CD14-positive monocyte (primary cell): ENCODE measurements around the gene ZNF474. TPM values are rescaled to one million over a fixed set of nuclear protein-coding genes. Genes with fewer than 3 reads are reported as not detected.

ENCODE experiments used
- DNase-seq, 3 donors: peaks; one replicate each; pipeline ENCODE4 v3.0.0-alpha.2; 2011 to 2022
- H2AFZ ChIP-seq: 2 replicates; pipeline ENCODE4 v1.6.0; 2012; ENCODE audit warnings: mild to moderate bottlenecking, low read depth, low read length, inconsistent platforms; ENCODE audit not compliant: insufficient read depth, poor library complexity, severe bottlenecking
- H3K27ac ChIP-seq, 2 donors: 1 replicate in 1 of 2; 2 replicates in 1 of 2; pipeline ENCODE4 v1.5.1; 2012 to 2013; ENCODE audit warnings: low read length in 2 of 2, control low read depth in 1 of 2, inconsistent platforms in 1 of 2, low read depth in 1 of 2, mild to moderate bottlenecking in 1 of 2
- H3K27me3 ChIP-seq, 2 donors: one replicate each; pipeline versions ENCODE4 v1.6.0 to v1.6.1; 2011 to 2013; ENCODE audit warnings: low read length in 2 of 2; ENCODE audit not compliant: control insufficient read depth in 2 of 2, insufficient read depth in 2 of 2
- H3K36me3 ChIP-seq, 2 donors: replicated peaks in 1 of 2; 1 replicate in 1 of 2; 2 replicates in 1 of 2; pipeline versions ENCODE4 v1.5.1 to v1.6.1; 2012 to 2013; ENCODE audit warnings: low read length in 2 of 2, control low read depth in 1 of 2, inconsistent platforms in 1 of 2, mild to moderate bottlenecking in 1 of 2; ENCODE audit not compliant: insufficient read depth in 2 of 2, control insufficient read depth in 1 of 2
- H3K4me1 ChIP-seq, 2 donors: 1 replicate in 1 of 2; 2 replicates in 1 of 2; pipeline versions ENCODE4 v1.5.1 to v1.6.1; 2012 to 2013; ENCODE audit warnings: low read length in 2 of 2, control low read depth in 1 of 2, inconsistent platforms in 1 of 2, mild to moderate bottlenecking in 1 of 2, moderate library complexity in 1 of 2; ENCODE audit not compliant: insufficient read depth in 2 of 2, control insufficient read depth in 1 of 2
- H3K4me2 ChIP-seq: replicated peaks from 2 replicates; pipeline ENCODE3; 2012; ENCODE audit warnings: low read length, moderate library complexity, mild to moderate bottlenecking; ENCODE audit not compliant: poor library complexity, severe bottlenecking; ENCODE audit errors: extremely low read depth
- H3K4me3 ChIP-seq, 3 experiments: fragments of 200-600 bp in 1 of 3; sonication (generic) in 1 of 3; replicated peaks in 1 of 3; 1 replicate in 2 of 3; 2 replicates in 1 of 3; pipeline ENCODE4 v1.5.1; 2011 to 2013; ENCODE audit warnings: low read length in 3 of 3, mild to moderate bottlenecking in 3 of 3, control low read depth in 2 of 3, low read depth in 2 of 3, inconsistent platforms in 1 of 3, moderate library complexity in 1 of 3
- H3K79me2 ChIP-seq: 2 replicates; pipeline ENCODE4 v1.6.0; 2012; ENCODE audit warnings: mild to moderate bottlenecking, control low read depth, inconsistent platforms, low read length, moderate library complexity; ENCODE audit not compliant: insufficient read depth
- H3K9ac ChIP-seq: 2 replicates; pipeline ENCODE4 v1.6.0; 2017; ENCODE audit warnings: low read length, mild to moderate bottlenecking; ENCODE audit not compliant: insufficient read depth, poor library complexity, severe bottlenecking
- H3K9me3 ChIP-seq, 2 donors: replicated peaks in 1 of 2; 1 replicate in 1 of 2; 2 replicates in 1 of 2; pipeline versions ENCODE4 v1.5.1 to v1.6.1; 2012 to 2013; ENCODE audit warnings: low read length in 2 of 2, control low read depth in 1 of 2; ENCODE audit not compliant: control insufficient read depth in 1 of 2, insufficient read depth in 1 of 2
- H4K20me1 ChIP-seq: 2 replicates; pipeline ENCODE4 v1.6.0; 2012; ENCODE audit warnings: mild to moderate bottlenecking, low read length, control low read depth, moderate library complexity; ENCODE audit not compliant: insufficient read depth
- H3K27ac Mint-ChIP-seq, 7 donors: one replicate each; pipeline ENCODE4 v1.8.0; 2020; ENCODE audit warnings: mild to moderate bottlenecking in 7 of 7, mixed read lengths in 7 of 7, moderate library complexity in 6 of 7, inconsistent platforms in 2 of 7
- H3K27me3 Mint-ChIP-seq, 3 donors: one replicate each; pipeline ENCODE4 v1.8.0; 2021 to 2022; ENCODE audit warnings: low read depth in 3 of 3, mild to moderate bottlenecking in 3 of 3, mixed read lengths in 3 of 3, moderate library complexity in 3 of 3, inconsistent platforms in 1 of 3
- H3K36me3 Mint-ChIP-seq, 2 donors: one replicate each; pipeline ENCODE4 v1.8.0; 2020; ENCODE audit warnings: mixed read lengths in 2 of 2, inconsistent platforms in 1 of 2, mild to moderate bottlenecking in 1 of 2
- H3K4me1 Mint-ChIP-seq: one replicate; pipeline ENCODE4 v1.8.0; 2020; ENCODE audit warnings: mild to moderate bottlenecking, mixed read lengths
- H3K4me3 Mint-ChIP-seq, 2 donors: one replicate each; pipeline ENCODE4 v1.8.0; 2020; ENCODE audit warnings: mild to moderate bottlenecking in 2 of 2, mixed read lengths in 2 of 2, moderate library complexity in 1 of 2
- H3K9me3 Mint-ChIP-seq, 7 donors: one replicate each; pipeline ENCODE4 v1.8.0; 2020 to 2022; ENCODE audit warnings: mixed read lengths in 7 of 7, mild to moderate bottlenecking in 6 of 7, moderate library complexity in 6 of 7, inconsistent platforms in 2 of 7
- CTCF ChIP-seq: fragments of 200-600 bp; IDR thresholded peaks from one replicate; pipeline ENCODE4 v1.8.0; 2022; ENCODE audit warnings: antibody characterized with exemption, mild to moderate bottlenecking
- WGBS: methylation state at CpG from one replicate; pipeline ENCODE4 v1.1.5; 2013; ENCODE audit warnings: missing lambda C conversion rate; ENCODE audit not compliant: insufficient coverage; 5-methylcytosine and 5-hydroxymethylcytosine counted together
- intact Hi-C, 2 donors: fragments of 100-400 bp; cut with micrococcal nuclease; formaldehyde crosslinking; loops; one replicate each; pipeline versions ENCODE4 v1.15.0 to v1.15.1; 2023
- polyA plus RNA-seq, 3 donors: library from polyadenylated mRNA; depleted of rRNA in 1 of 3; unstranded in 2 of 3; stranded (reverse) in 1 of 3; fragments of 300-500 nt in 2 of 3; fragments of >200 nt in 1 of 3; fragmentation: Illumina TruSeq in 2 of 3; gene quantifications; 1 replicate in 2 of 3; 2 replicates in 1 of 3; pipeline ENCODE4 v1.2.3, GENCODE V29; 2012 to 2021

The ZNF474 gene
- polyA plus RNA-seq, 3 donors = 0.09 TPM; not detected in 2

- Histone ChIP-seq H3K4me3 (no peak overlapping the region), H2AFZ (no peak overlapping the region), H4K20me1 (no peaks in the 10 kb centered on the region), H3K9me3 (no peaks in the 10 kb centered on the region), H3K36me3 (no peaks in the 10 kb centered on the region), H3K27me3 (no peaks in the 10 kb centered on the region), H3K4me2 (no peak overlapping the region), H3K4me1 (no peaks in the 10 kb centered on the region), H3K9ac (no peak overlapping the region), H3K27ac (no peak overlapping the region), H3K79me2 (no peaks in the 10 kb centered on the region)
- Mint-ChIP-seq H3K27me3 (peaks cover 0 to 2% (median 2%) of the 10 kb centered on the region in 3 donors), H3K4me3 (no peak overlapping the region), H3K36me3 (no peaks in the 10 kb centered on the region), H3K9me3 (no peaks in the 10 kb centered on the region), H3K4me1 (no peaks in the 10 kb centered on the region), H3K27ac (no peak overlapping the region)
- WGBS = 100% methylated on average over 1 of the region's 6 CpGs
- TF ChIP-seq CTCF = no peak
- intact Hi-C loops = no loop called here
- no peak for DNase-seq
Measured at GRCh38 chr5:122099060-122099790, 30.1 kb upstream of the ZNF474 start.

- Mint-ChIP-seq H3K9me3 (no peaks in the 10 kb centered on the region), H3K27ac (no peak overlapping the region), H3K36me3 (no peaks in the 10 kb centered on the region), H3K4me3 (no peak overlapping the region), H3K27me3 (no peaks in the 10 kb centered on the region), H3K4me1 (no peaks in the 10 kb centered on the region)
- Histone ChIP-seq H3K9me3 (no peaks in the 10 kb centered on the region), H3K27ac (no peak overlapping the region), H3K9ac (no peak overlapping the region), H3K4me3 (no peak overlapping the region), H3K79me2 (no peaks in the 10 kb centered on the region), H4K20me1 (no peaks in the 10 kb centered on the region), H2AFZ (no peak overlapping the region), H3K36me3 (no peaks in the 10 kb centered on the region), H3K27me3 (no peaks in the 10 kb centered on the region), H3K4me1 (no peaks in the 10 kb centered on the region), H3K4me2 (no peak overlapping the region)
- TF ChIP-seq CTCF = peak; percentile 38
- WGBS = no CpG with 5 or more reads among the region's 4 CpGs
- DNase-seq = peak in 1 of 3 donors; percentile 2
- intact Hi-C loops = no loop called here
Measured at GRCh38 chr5:122101636-122102285, 27.6 kb upstream of the ZNF474 start.
